ENCODE data around the gene STAB1.
A peak's percentile ranks its signal among the peaks of the same experiment; 100 is the strongest.

STAB1 gene

GRCh38 chr3:52518723-52519444, 23.7 kb downstream of the STAB1 start:
- peak overlapping the region; percentile 21; the same call in 1 of the 2 replicates for H3K27ac ChIP-seq
- ChIA-PET POLR2A (ENCODE audit: low non-redundant PET) (no interaction called here), CTCF (no interaction called here)
- no peak for TF ChIP-seq CTCF (conservative IDR thresholded peaks at IDR 0.05; ENCODE audit: low read depth)
- DNase-seq (ENCODE audit: low spot score): peak; percentile 26

GRCh38 chr3:52519445-52520140, 24.5 kb downstream of the STAB1 start:
- no peak for TF ChIP-seq CTCF (conservative IDR thresholded peaks at IDR 0.05; ENCODE audit: low read depth)
- H3K27ac ChIP-seq: peak overlapping the region; percentile 21; the same call in 1 of the 2 replicates
- ChIA-PET POLR2A (ENCODE audit: low non-redundant PET) (no interaction called here), CTCF (interaction anchor here (1.0 kb wide), 1 partner anchor 9 kb away, joined by 6 read pairs; no protein-coding TSS in a partner anchor)
- no peak for DNase-seq (ENCODE audit: low spot score)

DNA sequence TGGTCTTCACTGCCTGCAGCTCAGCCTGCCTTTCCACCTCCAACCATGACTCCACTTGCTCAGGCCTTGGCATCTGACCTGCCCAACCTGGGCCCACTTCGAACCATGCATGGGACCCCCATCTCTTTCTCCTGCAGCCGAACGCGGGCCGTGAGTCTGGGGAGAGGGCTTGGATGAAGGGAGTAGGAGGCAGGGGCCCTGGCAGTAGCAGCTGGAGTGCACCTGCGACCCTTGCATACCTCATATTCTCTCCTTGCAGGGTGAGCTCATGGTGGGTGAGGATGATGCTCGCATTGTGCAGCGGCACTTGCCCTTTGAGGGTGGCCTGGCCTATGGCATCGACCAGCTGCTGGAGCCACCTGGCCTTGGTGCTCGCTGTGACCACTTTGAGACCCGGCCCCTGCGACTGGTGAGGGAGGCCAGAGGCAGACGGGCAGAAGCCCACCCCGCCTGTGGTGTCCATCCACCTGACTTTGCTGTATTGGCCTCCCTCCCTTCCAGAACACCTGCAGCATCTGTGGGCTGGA, 25.1 kb downstream of the STAB1 start:
- ChIA-PET POLR2A (ENCODE audit: low non-redundant PET) (no interaction called here), CTCF (interaction anchor here (1.0 kb wide), 1 partner anchor 10 kb away, joined by 6 read pairs; no protein-coding TSS in a partner anchor)
- TF ChIP-seq CTCF (conservative IDR thresholded peaks at IDR 0.05; ENCODE audit: low read depth): no peak
- 0 out of 2 replicates have a peak overlapping the region, but pooled peaks have one; percentile 21 for H3K27ac ChIP-seq
- DNase-seq (ENCODE audit: low spot score): no peak

DNA sequence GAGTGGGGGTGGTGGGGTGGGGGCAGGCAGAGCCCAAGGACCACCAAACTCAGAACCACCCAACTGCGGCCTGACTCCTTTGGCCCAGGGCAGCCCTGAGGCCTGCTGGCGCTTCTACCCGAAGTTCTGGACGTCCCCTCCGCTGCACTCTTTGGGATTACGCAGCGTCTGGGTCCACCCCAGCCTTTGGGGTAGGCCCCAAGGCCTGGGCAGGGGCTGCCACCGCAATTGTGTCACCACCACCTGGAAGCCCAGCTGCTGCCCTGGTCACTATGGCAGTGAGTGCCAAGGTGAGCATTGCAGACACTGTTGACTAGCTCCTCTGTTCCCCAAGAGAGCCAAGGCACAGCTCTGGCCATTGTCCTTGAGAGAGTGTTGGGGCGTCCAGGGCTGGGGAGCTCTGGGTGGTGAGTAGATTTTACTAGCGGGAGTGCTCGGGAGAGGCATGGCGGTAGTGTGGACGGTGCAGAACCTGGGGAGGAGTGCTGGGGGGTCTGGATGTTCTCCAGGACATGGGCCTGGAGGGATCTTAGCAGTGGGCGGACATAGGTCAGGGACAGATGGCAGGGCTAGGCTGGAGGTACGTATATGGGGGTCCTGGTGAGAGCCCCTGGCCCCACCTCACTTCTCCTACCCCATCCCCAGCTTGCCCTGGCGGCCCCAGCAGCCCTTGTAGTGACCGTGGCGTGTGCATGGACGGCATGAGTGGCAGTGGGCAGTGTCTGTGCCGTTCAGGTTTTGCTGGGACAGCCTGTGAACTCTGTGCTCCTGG, 25.8 kb downstream of the STAB1 start:
- ChIA-PET CTCF (no interaction called here), POLR2A (ENCODE audit: low non-redundant PET) (no interaction called here)
- TF ChIP-seq CTCF (conservative IDR thresholded peaks at IDR 0.05; ENCODE audit: low read depth): no peak
- no peak overlapping the region for H3K27ac ChIP-seq
- no peak for DNase-seq (ENCODE audit: low spot score)

GRCh38 chr3:52521488-52521824, 26.3 kb downstream of the STAB1 start:
- POLR2A ChIA-PET (ENCODE audit: low non-redundant PET): no interaction called here
- no peak for TF ChIP-seq CTCF (conservative IDR thresholded peaks at IDR 0.05; ENCODE audit: low read depth)
- CTCF ChIA-PET: no interaction called here
- no peak for DNase-seq (ENCODE audit: low spot score)
- no peak overlapping the region for H3K27ac ChIP-seq
